Hippocampal formation (tissue), 2 donors: ENCODE results near the gene CDH5.
"Not testable (repeated sequence)": the region's sequence is repeated elsewhere in the genome, so short reads cannot be mapped to it uniquely, and the experiment has no call there.

Experiments
- DNase-seq, 2 donors: peaks; one replicate each; lab custom pipeline; 2025; lab: John Stamatoyannopoulos, UW

CDH5 gene

GRCh38 chr16:66437391-66437945 lies 71.0 kb downstream of the CDH5 start:
- no peak for DNase-seq

GRCh38 chr16:66438536-66438935 lies 72.0 kb downstream of the CDH5 start:
- DNase-seq, result no peak

- DNase-seq, result no peak
These were observed 72.7 kb downstream of the CDH5 start for GRCh38 chr16:66439051-66439730.

GRCh38 chr16:66440271-66440802 lies 73.8 kb downstream of the CDH5 start:
- DNase-seq, result no peak

GRCh38 chr16:66440970-66441369 lies 74.5 kb downstream of the CDH5 start:
- DNase-seq, result no peak

GRCh38 chr16:66441586-66442375 lies 75.3 kb downstream of the CDH5 start:
- no peak for DNase-seq

GRCh38 chr16:66442502-66443268 lies 76.2 kb downstream of the CDH5 start:
- no peak for DNase-seq

- no peak for DNase-seq
These were observed 76.8 kb downstream of the CDH5 start for GRCh38 chr16:66443269-66443652.

GRCh38 chr16:66444049-66444481 lies 77.6 kb downstream of the CDH5 start:
- no peak for DNase-seq

- DNase-seq, result no peak
These were observed 80.2 kb downstream of the CDH5 start for GRCh38 chr16:66446737-66447136.

GRCh38 chr16:66447491-66447890 lies 81.0 kb downstream of the CDH5 start:
- DNase-seq, result no peak

- DNase-seq, result no peak
These were observed 85.1 kb downstream of the CDH5 start for GRCh38 chr16:66451548-66451947.

- not testable (repeated sequence) for DNase-seq
These were observed 86.7 kb downstream of the CDH5 start for GRCh38 chr16:66453230-66453629.
